Fibroblast of lung (primary cell): ENCODE measurements around the gene HOXD4.

Source experiments
- CTCF ChIP-seq, 2 donors: IDR thresholded peaks in 1 of 2; conservative IDR thresholded peaks in 1 of 2; 1 replicate in 1 of 2; 2 replicates in 1 of 2; pipeline ENCODE4 v1.5.1; 2011 to 2012; ENCODE audit warnings: low read length in 2 of 2, control low read depth in 1 of 2, inconsistent platforms in 1 of 2, low read depth in 1 of 2, mild to moderate bottlenecking in 1 of 2
- EZH2 ChIP-seq: IDR thresholded peaks from 2 replicates; pipeline ENCODE4 v1.5.1; 2012; ENCODE audit warnings: low read length, control low read depth, mild to moderate bottlenecking; ENCODE audit errors: missing control alignments

GRCh38 chr2:176177580-176178037 is 26.3 kb downstream of the HOXD4 start:
- TF ChIP-seq CTCF (conservative IDR thresholded peaks at IDR 0.05 in 1 of 2, IDR thresholded peaks at IDR 0.05 in 1 of 2; ENCODE audit: low read depth in 1 of 2, low read length in 2 of 2) = no peak
- TF ChIP-seq EZH2 = peak; percentile 10
